ENCODE data around the gene SVBP.

Gene SVBP

GRCh38 chr1:42835422-42835821, 18.2 kb upstream of the SVBP start:
- Histone ChIP-seq H3K27me3 (ENCODE audit: control insufficient read depth, insufficient read depth, low read length) (no peaks in the 10 kb centered on the region), H3K9me3 (ENCODE audit: control insufficient read depth, low read length) (no peaks in the 10 kb centered on the region), H3K4me3 (ENCODE audit: low read length) (no peak overlapping the region), H3K9ac (ENCODE audit: low read length) (no peak overlapping the region), H3K36me3 (ENCODE audit: control insufficient read depth, insufficient read depth, low read length) (no peaks in the 10 kb centered on the region), H3K4me1 (ENCODE audit: control insufficient read depth, insufficient read depth, low read length) (no peaks in the 10 kb centered on the region)

- Histone ChIP-seq H3K9ac (ENCODE audit: low read length) (no peak overlapping the region), H3K27me3 (ENCODE audit: control insufficient read depth, insufficient read depth, low read length) (no peaks in the 10 kb centered on the region), H3K9me3 (ENCODE audit: control insufficient read depth, low read length) (no peaks in the 10 kb centered on the region), H3K4me1 (ENCODE audit: control insufficient read depth, insufficient read depth, low read length) (no peaks in the 10 kb centered on the region), H3K4me3 (ENCODE audit: low read length) (no peak overlapping the region), H3K36me3 (ENCODE audit: control insufficient read depth, insufficient read depth, low read length) (no peaks in the 10 kb centered on the region)
Observed at GRCh38 chr1:42834803-42835202, 17.6 kb upstream of the SVBP start.

- H3K9me3 ChIP-seq (ENCODE audit: control insufficient read depth, low read length): no peaks in the 10 kb centered on the region
- H3K36me3 ChIP-seq (ENCODE audit: control insufficient read depth, insufficient read depth, low read length): no peaks in the 10 kb centered on the region
- H3K4me3 ChIP-seq (ENCODE audit: low read length): no peak overlapping the region
- no peaks in the 10 kb centered on the region for H3K4me1 ChIP-seq (ENCODE audit: control insufficient read depth, insufficient read depth, low read length)
- no peak overlapping the region for H3K9ac ChIP-seq (ENCODE audit: low read length)
- H3K27me3 ChIP-seq (ENCODE audit: control insufficient read depth, insufficient read depth, low read length): no peaks in the 10 kb centered on the region
Observed at GRCh38 chr1:42833981-42834380, 16.8 kb upstream of the SVBP start.

GRCh38 chr1:42832641-42833240, 15.5 kb upstream of the SVBP start:
- H3K9me3 ChIP-seq (ENCODE audit: control insufficient read depth, low read length): no peaks in the 10 kb centered on the region
- H3K4me3 ChIP-seq (ENCODE audit: low read length): no peak overlapping the region
- H3K36me3 ChIP-seq (ENCODE audit: control insufficient read depth, insufficient read depth, low read length): no peaks in the 10 kb centered on the region
- H3K27me3 ChIP-seq (ENCODE audit: control insufficient read depth, insufficient read depth, low read length): no peaks in the 10 kb centered on the region
- no peaks in the 10 kb centered on the region for H3K4me1 ChIP-seq (ENCODE audit: control insufficient read depth, insufficient read depth, low read length)
- H3K9ac ChIP-seq (ENCODE audit: low read length): no peak overlapping the region

- Histone ChIP-seq H3K9ac (ENCODE audit: low read length) (no peak overlapping the region), H3K36me3 (ENCODE audit: control insufficient read depth, insufficient read depth, low read length) (no peaks in the 10 kb centered on the region), H3K4me1 (ENCODE audit: control insufficient read depth, insufficient read depth, low read length) (no peaks in the 10 kb centered on the region), H3K27me3 (ENCODE audit: control insufficient read depth, insufficient read depth, low read length) (no peaks in the 10 kb centered on the region), H3K4me3 (ENCODE audit: low read length) (no peak overlapping the region), H3K9me3 (ENCODE audit: control insufficient read depth, low read length) (no peaks in the 10 kb centered on the region)
Observed at GRCh38 chr1:42831273-42831672, 14.1 kb upstream of the SVBP start.

- Histone ChIP-seq H3K9ac (ENCODE audit: low read length) (no peak overlapping the region), H3K27me3 (ENCODE audit: control insufficient read depth, insufficient read depth, low read length) (no peaks in the 10 kb centered on the region), H3K36me3 (ENCODE audit: control insufficient read depth, insufficient read depth, low read length) (no peaks in the 10 kb centered on the region), H3K4me3 (ENCODE audit: low read length) (no peak overlapping the region), H3K9me3 (ENCODE audit: control insufficient read depth, low read length) (no peaks in the 10 kb centered on the region), H3K4me1 (ENCODE audit: control insufficient read depth, insufficient read depth, low read length) (no peaks in the 10 kb centered on the region)
Observed at GRCh38 chr1:42830631-42831030, 13.4 kb upstream of the SVBP start.

- Histone ChIP-seq H3K4me3 (ENCODE audit: low read length) (no peak overlapping the region), H3K9ac (ENCODE audit: low read length) (no peak overlapping the region), H3K27me3 (ENCODE audit: control insufficient read depth, insufficient read depth, low read length) (no peaks in the 10 kb centered on the region), H3K36me3 (ENCODE audit: control insufficient read depth, insufficient read depth, low read length) (no peaks in the 10 kb centered on the region), H3K9me3 (ENCODE audit: control insufficient read depth, low read length) (no peaks in the 10 kb centered on the region), H3K4me1 (ENCODE audit: control insufficient read depth, insufficient read depth, low read length) (no peaks in the 10 kb centered on the region)
Observed at GRCh38 chr1:42825036-42825851, 8.0 kb upstream of the SVBP start.

- no peaks in the 10 kb centered on the region for H3K4me1 ChIP-seq (ENCODE audit: control insufficient read depth, insufficient read depth, low read length)
- no peak overlapping the region for H3K4me3 ChIP-seq (ENCODE audit: low read length)
- no peaks in the 10 kb centered on the region for H3K27me3 ChIP-seq (ENCODE audit: control insufficient read depth, insufficient read depth, low read length)
- no peak overlapping the region for H3K9ac ChIP-seq (ENCODE audit: low read length)
- no peaks in the 10 kb centered on the region for H3K9me3 ChIP-seq (ENCODE audit: control insufficient read depth, low read length)
- no peaks in the 10 kb centered on the region for H3K36me3 ChIP-seq (ENCODE audit: control insufficient read depth, insufficient read depth, low read length)
Observed at GRCh38 chr1:42824481-42825035, 7.4 kb upstream of the SVBP start.

GRCh38 chr1:42822800-42823392, 5.7 kb upstream of the SVBP start:
- no peaks in the 10 kb centered on the region for H3K27me3 ChIP-seq (ENCODE audit: control insufficient read depth, insufficient read depth, low read length)
- peaks cover 2% of the 10 kb centered on the region for H3K4me1 ChIP-seq (ENCODE audit: control insufficient read depth, insufficient read depth, low read length)
- H3K9me3 ChIP-seq (ENCODE audit: control insufficient read depth, low read length): no peaks in the 10 kb centered on the region
- no peak overlapping the region for H3K4me3 ChIP-seq (ENCODE audit: low read length)
- H3K36me3 ChIP-seq (ENCODE audit: control insufficient read depth, insufficient read depth, low read length): no peaks in the 10 kb centered on the region
- H3K9ac ChIP-seq (ENCODE audit: low read length): no peak overlapping the region

- no peaks in the 10 kb centered on the region for H3K9me3 ChIP-seq (ENCODE audit: control insufficient read depth, low read length)
- H3K4me3 ChIP-seq (ENCODE audit: low read length): no peak overlapping the region
- H3K9ac ChIP-seq (ENCODE audit: low read length): no peak overlapping the region
- H3K4me1 ChIP-seq (ENCODE audit: control insufficient read depth, insufficient read depth, low read length): peaks cover 4% of the 10 kb centered on the region
- H3K36me3 ChIP-seq (ENCODE audit: control insufficient read depth, insufficient read depth, low read length): no peaks in the 10 kb centered on the region
- H3K27me3 ChIP-seq (ENCODE audit: control insufficient read depth, insufficient read depth, low read length): no peaks in the 10 kb centered on the region
Observed at GRCh38 chr1:42821690-42822089, 4.5 kb upstream of the SVBP start.

- Histone ChIP-seq H3K27me3 (ENCODE audit: control insufficient read depth, insufficient read depth, low read length) (no peaks in the 10 kb centered on the region), H3K9ac (ENCODE audit: low read length) (no peak overlapping the region), H3K9me3 (ENCODE audit: control insufficient read depth, low read length) (no peaks in the 10 kb centered on the region), H3K36me3 (ENCODE audit: control insufficient read depth, insufficient read depth, low read length) (no peaks in the 10 kb centered on the region), H3K4me1 (ENCODE audit: control insufficient read depth, insufficient read depth, low read length) (peaks cover 10% of the 10 kb centered on the region), H3K4me3 (ENCODE audit: low read length) (no peak overlapping the region)
Observed at GRCh38 chr1:42820813-42821212, 3.6 kb upstream of the SVBP start.

GRCh38 chr1:42817976-42818375, 779 bp upstream of the SVBP start:
- Histone ChIP-seq H3K9me3 (ENCODE audit: control insufficient read depth, low read length) (no peaks in the 10 kb centered on the region), H3K27me3 (ENCODE audit: control insufficient read depth, insufficient read depth, low read length) (no peaks in the 10 kb centered on the region), H3K4me3 (ENCODE audit: low read length) (no peak overlapping the region), H3K9ac (ENCODE audit: low read length) (no peak overlapping the region), H3K4me1 (ENCODE audit: control insufficient read depth, insufficient read depth, low read length) (peaks cover 11% of the 10 kb centered on the region), H3K36me3 (ENCODE audit: control insufficient read depth, insufficient read depth, low read length) (no peaks in the 10 kb centered on the region)
